GM11168 (cell line): ENCODE data around the gene CDX1.

ENCODE experiments used
- in situ Hi-C: fragments of 300-500 bp; cut with MboI; formaldehyde crosslinking; loops from one replicate; pipeline ENCODE4 v1.12.0; 2022; ENCODE audit warnings: low sequenced_read_pairs; ENCODE audit not compliant: unreplicated experiment

The CDX1 gene

GRCh38 chr5:150166650-150167511 is at the start of gene CDX1:
Gene CDX1 (plus strand): TSS chr5:150166778. CDS start chr5:150166877, 99 bp downstream.
- in situ Hi-C loops: loop anchor here (25.0 kb wide), 1 partner anchor 170 kb away; no protein-coding TSS in a partner anchor

DNA sequence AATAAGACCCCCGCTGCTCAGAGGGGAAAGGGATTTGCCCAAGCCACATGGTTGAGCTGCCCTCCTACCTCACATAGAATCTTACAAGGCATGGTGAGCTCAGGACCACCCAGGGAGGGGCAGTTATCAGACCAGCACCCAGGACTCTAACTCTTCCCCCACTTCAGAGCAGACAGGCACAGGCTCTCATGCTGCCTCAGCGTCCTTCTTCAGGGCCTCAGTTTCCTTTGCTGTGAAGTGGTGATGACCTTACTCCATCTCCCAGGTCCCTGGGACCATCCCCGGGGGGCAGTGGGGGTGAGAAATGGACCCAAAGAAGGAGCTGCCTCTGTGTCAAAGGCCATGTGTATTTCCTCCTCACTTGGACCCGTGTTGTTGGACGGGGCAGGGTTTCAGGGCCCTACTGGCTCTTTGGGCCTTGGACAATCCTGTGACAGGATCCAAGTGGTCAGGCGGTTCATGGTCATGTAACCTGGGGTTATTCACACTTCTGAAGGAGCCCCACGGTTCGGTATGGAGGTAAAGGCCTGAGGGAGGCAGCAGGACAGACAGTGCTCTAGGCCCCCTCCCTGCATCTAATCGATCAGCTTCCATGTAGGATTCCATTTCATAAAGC is 48.5 kb upstream of the CDX1 start:
- in situ Hi-C loops: no loop called here

DNA sequence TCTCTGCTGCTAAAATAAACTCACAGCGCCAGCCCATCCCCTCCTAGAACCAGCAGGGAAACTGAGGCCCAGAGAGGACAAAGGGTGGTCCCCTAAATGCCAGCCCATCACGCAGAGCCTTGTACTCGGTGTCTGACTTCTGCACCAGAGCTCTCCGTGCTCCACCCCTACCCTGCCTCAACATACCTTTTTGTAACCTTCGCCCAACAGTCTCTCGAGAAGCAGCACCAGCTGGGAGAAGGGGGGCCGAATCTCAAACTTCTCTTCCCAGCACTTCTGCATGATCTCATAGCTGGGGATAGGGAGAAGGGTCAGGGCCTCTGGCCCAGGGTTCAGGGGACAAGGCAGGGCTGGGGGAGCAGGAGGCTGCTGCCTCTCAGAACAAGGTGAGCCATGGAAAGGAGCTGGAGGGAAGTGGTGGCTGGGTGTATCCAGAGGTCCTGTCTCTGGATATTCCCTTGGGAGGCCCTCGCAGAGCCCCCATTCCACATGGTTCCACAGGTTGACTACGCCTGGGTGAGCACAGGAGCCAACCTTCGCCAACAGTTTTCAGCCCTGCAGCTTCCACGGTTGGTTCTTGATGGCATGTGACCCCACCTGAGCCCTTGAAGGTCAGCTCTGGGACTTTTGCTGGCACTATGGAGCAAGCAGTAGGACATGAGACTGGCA is 47.9 kb upstream of the CDX1 start:
- in situ Hi-C loops: no loop called here

DNA sequence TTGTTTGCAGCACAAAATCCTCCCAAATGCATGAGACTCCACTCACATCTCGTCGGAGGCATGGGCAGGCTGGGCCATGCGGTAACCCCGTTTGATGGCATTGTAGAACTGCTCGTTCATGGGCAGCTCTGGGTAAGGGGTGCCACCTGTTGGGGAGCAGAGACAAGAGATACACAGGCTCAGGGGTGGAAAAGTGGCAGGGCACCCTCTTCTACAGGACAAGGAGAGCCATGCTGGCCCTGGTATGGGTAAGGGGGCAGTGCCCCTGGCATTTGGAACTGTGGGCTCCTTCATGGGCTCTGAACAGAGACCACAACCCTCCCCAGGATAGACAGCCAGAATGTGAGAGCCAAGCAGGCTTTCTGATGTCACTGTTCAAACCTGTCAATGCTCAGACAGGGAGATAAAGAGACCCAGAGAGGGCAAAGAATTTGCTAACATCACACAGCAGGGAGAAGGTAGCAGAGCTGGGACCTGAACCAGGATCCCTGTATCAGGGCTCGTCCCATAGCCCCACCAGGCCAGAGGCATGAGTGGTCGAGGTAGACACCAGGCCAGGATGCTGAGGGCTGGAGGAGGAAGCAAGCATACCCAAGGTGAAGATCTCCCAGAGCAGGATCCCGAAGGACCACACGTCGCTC is 47.0 kb upstream of the CDX1 start:
- in situ Hi-C loops: no loop called here

DNA sequence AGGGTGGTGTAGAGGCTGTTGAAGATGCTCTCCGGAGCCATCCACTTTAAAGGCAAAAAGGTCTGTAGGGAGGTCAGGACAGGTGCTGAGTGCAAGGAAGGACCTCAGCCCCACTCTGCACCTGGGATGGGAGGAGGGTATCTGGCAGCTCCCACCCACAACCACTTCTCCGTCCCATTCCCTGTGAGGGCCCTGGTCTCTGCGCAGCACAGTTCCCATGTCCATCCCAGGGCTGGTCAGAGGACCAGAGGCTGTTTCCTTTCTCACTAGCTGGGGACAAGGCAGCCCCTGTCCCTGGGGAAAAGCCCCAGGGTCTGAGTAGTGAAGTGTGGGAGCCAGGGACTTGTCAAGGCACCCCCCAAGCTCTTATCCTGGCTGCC is 46.5 kb upstream of the CDX1 start:
- in situ Hi-C loops: no loop called here

DNA sequence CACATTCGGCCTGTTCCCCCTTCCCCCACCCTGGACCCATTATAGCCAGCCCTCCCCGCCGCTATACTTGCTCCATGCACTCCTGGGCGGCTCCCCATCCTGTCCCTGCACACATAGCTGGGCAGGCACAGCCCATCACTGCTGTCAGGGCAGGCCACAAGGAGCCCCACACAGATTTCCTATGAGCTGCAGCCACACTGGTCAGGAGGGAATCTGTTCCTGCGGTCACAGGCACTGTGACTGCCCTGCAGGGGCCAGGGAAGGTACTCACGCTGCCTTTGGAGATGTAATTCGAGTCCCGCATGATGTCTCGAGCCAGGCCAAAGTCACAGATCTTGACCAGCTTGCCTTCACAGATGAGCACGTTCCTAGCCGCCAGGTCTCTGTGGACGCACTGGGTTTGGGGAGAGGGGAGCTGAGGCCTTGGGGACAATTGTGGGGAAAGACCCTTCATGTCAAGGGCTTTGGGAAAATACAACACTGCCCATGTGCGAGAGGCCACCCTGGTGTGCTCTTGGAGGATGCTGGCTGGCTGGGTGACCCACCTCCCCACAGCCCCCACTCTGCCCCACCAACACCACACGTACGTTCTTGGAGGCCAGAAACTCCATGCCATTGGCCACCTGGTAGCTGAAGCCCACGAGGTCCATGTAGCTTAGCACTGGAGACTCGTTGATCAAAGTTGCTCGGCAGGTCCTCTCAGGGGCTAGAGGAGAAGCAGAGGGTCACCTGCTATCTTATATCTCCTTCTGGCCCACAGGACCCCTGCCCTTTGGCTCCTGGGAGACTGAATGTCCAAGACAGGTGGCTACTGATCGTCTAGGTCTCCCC is 45.7 kb upstream of the CDX1 start:
- in situ Hi-C loops: no loop called here

DNA sequence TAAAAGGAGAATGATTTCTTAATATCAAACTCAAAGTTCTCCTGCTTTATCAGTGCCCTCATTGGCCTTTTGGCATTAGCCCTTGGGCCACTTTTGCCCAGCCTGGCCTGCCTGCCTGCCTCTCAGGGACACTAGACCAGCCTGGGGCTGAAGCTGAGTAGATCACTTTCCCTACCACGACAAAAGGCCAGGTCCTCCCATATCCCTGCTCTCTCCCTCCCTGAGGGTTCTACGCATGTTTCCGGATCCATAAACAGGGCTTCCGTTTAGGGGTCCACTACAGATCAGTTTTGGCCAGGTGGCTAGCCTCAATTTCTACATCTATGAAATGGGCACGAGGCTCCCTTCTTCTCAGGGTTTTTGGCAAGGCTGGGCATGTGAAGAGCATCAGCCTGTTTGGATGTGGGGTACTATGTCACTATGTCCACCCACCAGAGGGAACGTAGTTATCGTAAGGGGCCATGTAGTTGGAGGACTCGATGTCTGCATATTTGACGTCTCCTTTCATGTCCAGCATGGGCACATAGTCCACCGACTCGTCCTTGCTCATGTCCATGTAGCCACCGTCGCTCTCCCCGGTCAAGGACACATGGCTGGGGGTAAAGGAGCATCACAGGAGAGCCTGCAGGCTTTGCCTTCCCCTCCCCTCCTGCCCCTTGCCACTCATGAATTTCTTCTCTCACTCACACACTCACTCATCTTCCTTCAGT is 45.0 kb upstream of the CDX1 start:
- in situ Hi-C loops: no loop called here

GRCh38 chr5:150122158-150122510 is 44.4 kb upstream of the CDX1 start:
- in situ Hi-C loops: no loop called here

DNA sequence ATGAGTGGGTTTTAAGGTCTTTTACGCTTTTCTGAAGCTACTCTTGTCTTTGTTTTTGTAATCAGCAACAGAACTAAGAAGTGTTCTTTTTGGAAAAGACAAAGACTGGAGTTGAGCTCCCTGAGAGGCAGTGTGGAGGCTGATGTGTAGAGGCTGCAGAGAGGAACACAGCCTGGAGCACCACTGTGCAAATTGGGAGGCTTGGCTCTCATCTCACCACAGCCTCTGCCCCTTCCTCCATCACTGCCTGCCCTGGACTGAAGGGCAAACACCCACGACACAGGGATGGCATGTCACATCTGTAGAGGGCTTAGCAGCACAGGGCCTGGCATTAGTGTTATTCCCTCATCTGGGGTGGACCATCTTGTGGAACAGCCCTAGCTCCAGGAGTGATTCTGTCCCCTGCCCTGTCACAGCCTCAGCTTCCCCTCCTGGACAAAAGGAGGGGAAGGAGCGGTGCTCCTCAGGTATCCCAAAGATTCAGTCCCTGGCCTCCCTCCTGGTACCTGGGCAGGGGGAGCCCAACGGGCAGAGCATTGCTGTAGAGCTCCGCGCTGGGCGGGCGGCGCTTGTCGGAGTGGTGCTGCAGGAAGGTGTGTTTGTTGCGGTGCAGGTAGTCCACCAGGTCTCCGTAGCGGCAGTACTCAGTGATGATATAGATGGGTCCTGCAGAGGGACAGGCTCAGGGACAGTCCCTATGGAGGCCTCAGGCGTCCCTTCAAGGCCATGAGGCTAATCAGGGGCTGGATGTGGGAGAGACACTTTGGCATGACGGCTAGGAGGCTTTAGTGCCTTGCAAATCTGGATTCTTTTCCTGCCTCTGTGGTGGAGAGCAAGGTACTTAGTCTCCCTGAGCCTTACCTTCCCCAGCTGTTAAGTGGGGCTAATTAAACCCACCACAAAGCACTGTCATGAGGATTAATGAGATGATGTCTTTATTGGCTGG is 43.8 kb upstream of the CDX1 start:
- in situ Hi-C loops: no loop called here

DNA sequence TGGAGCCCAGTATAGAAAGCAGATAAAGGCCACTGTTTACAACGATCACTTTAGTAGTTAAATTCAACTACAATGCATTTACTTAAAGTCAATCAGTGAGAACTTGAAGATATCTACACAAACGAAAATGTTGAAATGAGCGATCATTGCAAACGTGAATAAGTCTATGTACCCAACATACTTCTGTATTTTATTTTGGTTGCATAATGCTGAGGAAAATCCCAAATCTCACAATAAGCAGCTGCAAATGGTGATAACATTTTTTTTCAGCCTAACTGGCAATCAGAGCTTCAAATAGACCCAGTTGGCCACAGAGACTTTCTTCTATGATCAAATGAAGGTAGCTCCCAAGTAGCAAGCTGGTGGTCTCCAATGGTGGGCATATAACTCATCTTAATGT is 43.0 kb upstream of the CDX1 start:
- in situ Hi-C loops: no loop called here

- in situ Hi-C loops: no loop called here
These were observed 42.4 kb upstream of the CDX1 start for GRCh38 chr5:150124111-150124557.

DNA sequence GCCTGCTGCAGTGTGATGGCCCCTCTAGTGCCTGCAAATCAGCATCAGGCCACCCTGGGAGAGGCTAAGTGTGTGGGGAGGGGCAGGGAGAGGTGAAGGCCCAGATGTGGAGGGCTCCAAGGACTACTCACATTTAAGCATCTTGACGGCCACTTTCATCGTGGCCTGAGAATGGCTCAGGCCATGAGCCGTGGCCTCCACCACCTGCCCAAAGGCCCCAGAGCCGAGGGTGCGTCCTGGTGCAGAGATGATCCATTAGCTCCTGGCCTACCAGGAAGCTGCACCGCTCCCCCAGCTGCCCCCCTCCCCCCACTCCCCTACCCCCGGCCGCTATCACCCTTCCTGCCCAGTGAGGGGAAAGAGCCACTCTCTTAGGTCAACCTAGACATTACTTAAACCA is 42.0 kb upstream of the CDX1 start:
- in situ Hi-C loops: no loop called here

- in situ Hi-C loops: no loop called here
These were observed 41.2 kb upstream of the CDX1 start for GRCh38 chr5:150125334-150125733.

- in situ Hi-C loops: no loop called here
These were observed 40.2 kb upstream of the CDX1 start for GRCh38 chr5:150126199-150126920.

GRCh38 chr5:150126921-150127265 is 39.7 kb upstream of the CDX1 start:
- in situ Hi-C loops: no loop called here

DNA sequence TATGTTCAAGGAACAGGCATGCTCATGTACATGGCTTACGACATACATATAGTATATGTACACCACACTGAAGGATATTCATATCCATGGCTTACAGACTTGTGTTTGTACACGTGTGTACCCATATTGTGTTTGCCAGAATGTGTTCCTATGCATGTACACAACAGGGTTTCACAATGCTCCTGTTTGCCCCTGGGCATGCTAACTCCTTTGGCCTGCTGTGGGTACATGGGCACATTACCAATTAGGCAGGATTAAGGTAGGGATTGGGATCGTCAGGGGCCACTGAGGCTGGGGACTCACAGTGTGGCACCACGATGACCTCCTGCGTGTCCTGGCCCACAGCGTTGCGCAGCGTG is 37.1 kb upstream of the CDX1 start:
- in situ Hi-C loops: no loop called here

DNA sequence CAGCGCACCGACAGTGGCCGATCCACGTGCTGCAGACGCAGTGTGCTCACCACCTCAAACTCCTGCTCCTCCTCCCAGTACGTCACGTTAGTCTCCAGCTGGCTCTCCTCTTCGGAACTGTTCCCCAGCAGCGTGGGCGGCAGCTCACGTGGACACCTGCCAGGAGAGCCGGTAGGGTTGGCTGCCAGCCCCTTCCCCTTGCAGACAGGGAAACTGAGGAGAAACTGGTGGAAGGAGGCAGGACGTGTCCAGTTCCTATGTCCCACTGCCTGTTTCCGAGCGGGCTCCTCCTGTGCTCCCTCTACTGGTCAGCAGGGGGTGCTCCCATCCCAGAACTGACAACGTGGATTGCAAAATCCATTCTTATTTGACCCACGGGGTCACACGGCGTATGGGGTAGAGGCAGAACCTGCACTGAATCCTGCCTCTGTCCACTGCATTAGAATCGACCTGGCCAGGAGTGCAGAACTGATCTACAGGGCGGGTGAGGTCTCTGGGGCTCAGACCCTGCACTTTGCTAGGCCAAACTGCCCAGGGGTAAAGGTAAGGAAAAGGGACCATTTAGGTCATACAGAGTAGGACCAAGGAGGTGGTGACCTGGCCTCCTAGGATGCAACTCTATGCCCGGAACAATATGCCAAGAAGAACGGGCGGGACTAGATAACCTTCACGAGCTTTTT is 36.6 kb upstream of the CDX1 start:
- in situ Hi-C loops: no loop called here
